GM23248 (cell line): ENCODE measurements around the gene ATP6AP1. TPM values are rescaled to one million over a fixed set of nuclear protein-coding genes. Genes with fewer than 3 reads are reported as not detected.

ENCODE experiments used
- DNase-seq: peaks from one replicate; pipeline ENCODE4 v3.0.0-alpha.2; 2015
- H2AFZ ChIP-seq: fragments of 200-600 bp; sonication (generic); 2 replicates; pipeline ENCODE4 v1.6.1; 2016; ENCODE audit warnings: antibody characterized with exemption
- H3F3A ChIP-seq: fragments of 200-600 bp; sonication (generic); 2 replicates; pipeline ENCODE4 v1.6.1; 2016; ENCODE audit warnings: mild to moderate bottlenecking, antibody characterized with exemption, mixed run types; ENCODE audit not compliant: insufficient read depth
- H3K27ac ChIP-seq: fragments of 200-600 bp; sonication (generic); 2 replicates; pipeline ENCODE4 v1.5.1; 2016; ENCODE audit warnings: mild to moderate bottlenecking
- H3K27me3 ChIP-seq: fragments of 200-600 bp; sonication (generic); replicated peaks from 2 replicates; pipeline ENCODE4 v1.6.1; 2016; ENCODE audit warnings: mild to moderate bottlenecking; ENCODE audit not compliant: insufficient read depth
- H3K36me3 ChIP-seq: fragments of 200-600 bp; sonication (generic); 2 replicates; pipeline ENCODE4 v1.6.1; 2016; ENCODE audit warnings: low read depth, mild to moderate bottlenecking
- H3K4me1 ChIP-seq: fragments of 200-600 bp; sonication (generic); 2 replicates; pipeline ENCODE4 v1.6.1; 2016; ENCODE audit warnings: mild to moderate bottlenecking; ENCODE audit not compliant: insufficient read depth
- H3K4me2 ChIP-seq: fragments of 200-600 bp; sonication (generic); one replicate; pipeline ENCODE4 v1.6.1; 2016; ENCODE audit warnings: mild to moderate bottlenecking; ENCODE audit not compliant: unreplicated experiment
- H3K4me3 ChIP-seq: fragments of 200-600 bp; sonication (generic); 2 replicates; pipeline ENCODE4 v1.5.1; 2016; ENCODE audit warnings: mild to moderate bottlenecking
- H3K79me2 ChIP-seq: fragments of 200-600 bp; sonication (generic); 2 replicates; pipeline ENCODE4 v1.6.1; 2016; ENCODE audit warnings: mild to moderate bottlenecking; ENCODE audit not compliant: insufficient read depth
- H3K9ac ChIP-seq: fragments of 200-600 bp; sonication (generic); 2 replicates; pipeline ENCODE4 v1.6.1; 2016; ENCODE audit warnings: mild to moderate bottlenecking
- H3K9me2 ChIP-seq: fragments of 200-600 bp; sonication (generic); 2 replicates; pipeline ENCODE4 v1.6.1; 2016; ENCODE audit warnings: mixed run types, mild to moderate bottlenecking, moderate library complexity; ENCODE audit not compliant: insufficient read depth
- H3K9me3 ChIP-seq: fragments of 200-600 bp; sonication (generic); one replicate; pipeline ENCODE4 v1.6.1; 2017; ENCODE audit warnings: low read depth
- H4K20me1 ChIP-seq: fragments of 200-600 bp; sonication (generic); 2 replicates; pipeline ENCODE4 v1.6.0; 2016; ENCODE audit not compliant: insufficient read depth
- EZH2 ChIP-seq: fragments of 200-600 bp; sonication (generic); IDR thresholded peaks from 2 replicates; pipeline ENCODE4 v1.6.1; 2018; ENCODE audit warnings: antibody characterized with exemption, mild to moderate bottlenecking; ENCODE audit not compliant: insufficient read depth, poor library complexity, severe bottlenecking
- EZH2phosphoT487 ChIP-seq: fragments of 200-600 bp; sonication (generic); IDR thresholded peaks from 2 replicates; pipeline ENCODE4 v1.6.1; 2018; ENCODE audit warnings: antibody characterized with exemption, moderate library complexity, mild to moderate bottlenecking, low read depth; ENCODE audit not compliant: insufficient read depth
- WGBS, 2 experiments: methylation state at CpG; one replicate each; pipeline ENCODE4 v1.1.6; 2015 to 2017; ENCODE audit warnings: low lambda C conversion rate in 2 of 2, low coverage in 1 of 2; ENCODE audit errors: missing lambda C conversion rate in 2 of 2; 5-methylcytosine and 5-hydroxymethylcytosine counted together
- in situ Hi-C: fragments of 300-500 bp; cut with MboI; formaldehyde crosslinking; loops from 2 replicates; pipeline ENCODE4 v1.15.0; 2020
- polyA plus RNA-seq: library from polyadenylated mRNA; unstranded; fragments of >200 nt; fragmentation: Nextera tagmentation; extraction: Ambion mirVana; gene quantifications from 2 replicates; pipeline ENCODE4 v1.2.1, GENCODE V29; 2016
- total RNA-seq: library from RNA; depleted of rRNA; stranded (reverse); fragments of >200 nt; shearing (Covaris generic); gene quantifications from 2 replicates; pipeline ENCODE4 v1.2.3, GENCODE V29; 2014

ATP6AP1 gene
- total and polyA plus RNA-seq, 2 experiments from 2014 or later, result 73.2 to 156 TPM

GRCh38 chrX:154457491-154458115 lies 29.1 kb downstream of the ATP6AP1 start:
- Histone ChIP-seq H3F3A (no peaks in the 10 kb centered on the region), H3K27me3 (no peaks in the 10 kb centered on the region), H4K20me1 (no peaks in the 10 kb centered on the region), H3K9ac (peak overlapping the region; percentile 90), H3K4me2 (no peak overlapping the region), H3K79me2 (peaks cover 44% of the 10 kb centered on the region), H3K36me3 (no peaks in the 10 kb centered on the region), H3K9me2 (no peaks in the 10 kb centered on the region), H3K27ac (peak overlapping the region; percentile 79), H3K4me3 (peak overlapping the region; percentile 90), H3K4me1 (no peaks in the 10 kb centered on the region), H2AFZ (peak overlapping the region; percentile 58; the same call in 1 of the 2 replicates), H3K9me3 (no peaks in the 10 kb centered on the region)
- in situ Hi-C loops, result no loop called here
- WGBS, 2 experiments, result 18 to 28% methylated on average over 8 to 16 of the region's 65 CpGs
- peak; percentile 52 for DNase-seq
- TF ChIP-seq EZH2phosphoT487 (no peak), EZH2 (no peak)

- Histone ChIP-seq H3K27ac (peak within 1 kb of the TSS; percentile 79), H3F3A (no peaks in the 10 kb centered on the region), H4K20me1 (no peaks in the 10 kb centered on the region), H3K9me2 (no peaks in the 10 kb centered on the region), H3K4me1 (no peaks in the 10 kb centered on the region), H3K79me2 (peaks cover 50% of the 10 kb centered on the region), H3K4me3 (peak within 1 kb of the TSS; percentile 90), H3K9ac (peak within 1 kb of the TSS; percentile 90), H2AFZ (peak within 1 kb of the TSS; percentile 58; the same call in 1 of the 2 replicates), H3K4me2 (peak within 1 kb of the TSS; percentile 78), H3K36me3 (no peaks in the 10 kb centered on the region), H3K9me3 (no peaks in the 10 kb centered on the region), H3K27me3 (no peaks in the 10 kb centered on the region)
- in situ Hi-C loops, result no loop called here
- peak; percentile 66 for DNase-seq
- TF ChIP-seq EZH2, result no peak
- no peak for TF ChIP-seq EZH2phosphoT487
- WGBS, 2 experiments, result 0 to 3% methylated on average over 3 to 6 of the region's 88 CpGs
Observed at GRCh38 chrX:154458116-154458953, 29.9 kb downstream of the ATP6AP1 start, which contains the start of gene PLXNA3. TSS of gene PLXNA3 (plus strand) at chrX:154458281. CDS start at chrX:154460184, 1,903 bp downstream.

- WGBS, 2 experiments, result 3 to 4% methylated on average over 6 to 10 of the region's 15 CpGs
- peak overlapping the region; percentile 79 for H3K27ac ChIP-seq
- H4K20me1 ChIP-seq, result no peaks in the 10 kb centered on the region
- H3K4me3 ChIP-seq, result peak overlapping the region; percentile 90
- H3K27me3 ChIP-seq, result no peaks in the 10 kb centered on the region
- H3K9me3 ChIP-seq, result no peaks in the 10 kb centered on the region
- H3K9ac ChIP-seq, result peak overlapping the region; percentile 90
- no peaks in the 10 kb centered on the region for H3K9me2 ChIP-seq
- DNase-seq, result peak; percentile 66
- no peak overlapping the region for H2AFZ ChIP-seq
- no peaks in the 10 kb centered on the region for H3F3A ChIP-seq
- H3K4me1 ChIP-seq, result no peaks in the 10 kb centered on the region
- peaks cover 57% of the 10 kb centered on the region for H3K79me2 ChIP-seq
- peak overlapping the region; percentile 78 for H3K4me2 ChIP-seq
- H3K36me3 ChIP-seq, result no peaks in the 10 kb centered on the region
- in situ Hi-C loops, result no loop called here
- no peak for TF ChIP-seq EZH2
- no peak for TF ChIP-seq EZH2phosphoT487
Observed at GRCh38 chrX:154458954-154459778, 30.7 kb downstream of the ATP6AP1 start.

GRCh38 chrX:154459832-154460231 lies 31.4 kb downstream of the ATP6AP1 start:
- no peak overlapping the region for H2AFZ ChIP-seq
- in situ Hi-C loops, result no loop called here

More at GRCh38 chrX:154459832-154460231, 31.4 kb downstream of the ATP6AP1 start:
- Histone ChIP-seq H3K79me2 (peaks cover 59% of the 10 kb centered on the region), H3K4me1 (no peaks in the 10 kb centered on the region), H3F3A (no peaks in the 10 kb centered on the region), H3K36me3 (no peaks in the 10 kb centered on the region), H3K9ac (peak overlapping the region; percentile 90), H3K9me2 (no peaks in the 10 kb centered on the region), H3K4me2 (peak overlapping the region; percentile 78), H3K27me3 (no peaks in the 10 kb centered on the region), H3K4me3 (peak overlapping the region; percentile 90), H3K27ac (peak overlapping the region; percentile 79), H4K20me1 (no peaks in the 10 kb centered on the region), H3K9me3 (no peaks in the 10 kb centered on the region)
- TF ChIP-seq EZH2phosphoT487, result no peak
- no peak for TF ChIP-seq EZH2
- peak; percentile 57 for DNase-seq
- WGBS, 2 experiments, result 0 to 2% methylated on average over 2 to 8 of the region's 14 CpGs
